ENCODE measurements around the gene FHL2.
A peak's percentile ranks its signal among the peaks of the same experiment; 100 is the strongest.

The FHL2 gene

GRCh38 chr2:105396254-105397024 lies 2.4 kb downstream of the FHL2 start:
- DNase-seq = peak; percentile 23 to 40

GRCh38 chr2:105395691-105396090 lies 3.2 kb downstream of the FHL2 start:
- no peak for DNase-seq

GRCh38 chr2:105394951-105395611 lies 3.8 kb downstream of the FHL2 start:
- DNase-seq = no peak

- DNase-seq = no peak
These were observed 5.3 kb downstream of the FHL2 start for GRCh38 chr2:105393373-105394055.

- no peak for DNase-seq
These were observed 6.8 kb downstream of the FHL2 start for GRCh38 chr2:105391763-105392662.

GRCh38 chr2:105391058-105391627 lies 7.7 kb downstream of the FHL2 start:
- no peak for DNase-seq

- no peak for DNase-seq
These were observed 8.4 kb downstream of the FHL2 start for GRCh38 chr2:105390454-105390853.

- DNase-seq = no peak
These were observed 9.9 kb downstream of the FHL2 start for GRCh38 chr2:105388971-105389381.

GRCh38 chr2:105387225-105387624 lies 11.6 kb downstream of the FHL2 start:
- no peak for DNase-seq

- DNase-seq = no peak
These were observed 12.9 kb downstream of the FHL2 start for GRCh38 chr2:105385731-105386540.

- DNase-seq = no peak
These were observed 14.0 kb downstream of the FHL2 start for GRCh38 chr2:105384861-105385260.

- DNase-seq = no peak
These were observed 14.6 kb downstream of the FHL2 start for GRCh38 chr2:105384216-105384615.

GRCh38 chr2:105383432-105384166 lies 15.3 kb downstream of the FHL2 start:
- no peak for DNase-seq

GRCh38 chr2:105382177-105382576 lies 16.7 kb downstream of the FHL2 start:
- DNase-seq = no peak

- DNase-seq = no peak
These were observed 17.7 kb downstream of the FHL2 start for GRCh38 chr2:105381101-105381668.

GRCh38 chr2:105380432-105381100 lies 18.3 kb downstream of the FHL2 start:
- DNase-seq = no peak

GRCh38 chr2:105379741-105380186 lies 19.1 kb downstream of the FHL2 start:
- no peak for DNase-seq

GRCh38 chr2:105378921-105379383 lies 19.9 kb downstream of the FHL2 start:
- no peak for DNase-seq

GRCh38 chr2:105378276-105378840 lies 20.5 kb downstream of the FHL2 start:
- DNase-seq = no peak
